ENCODE results near the gene CD6.

The CD6 gene

DNA sequence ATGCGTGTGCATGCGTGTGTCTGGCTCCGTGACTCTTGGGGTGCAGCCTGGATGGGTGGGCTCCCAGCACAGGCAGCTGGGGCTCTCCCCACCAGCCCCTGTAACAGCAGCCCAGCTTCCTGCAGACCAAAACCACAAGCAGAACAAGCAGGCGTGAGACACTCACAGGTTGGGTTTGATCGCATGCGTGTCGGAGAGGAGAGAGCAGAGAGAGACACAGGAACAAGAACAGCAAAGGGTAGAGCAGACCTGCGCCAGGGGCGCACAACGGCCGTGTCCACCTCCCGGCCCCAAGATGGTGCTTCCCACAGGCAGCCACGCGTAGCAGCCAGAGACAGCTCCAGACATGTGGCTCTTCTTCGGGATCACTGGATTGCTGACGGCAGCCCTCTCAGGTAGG lies at the start of gene CD6:
CD6 (plus strand) TSS at position 161 of the 400 bp plus-strand sequence; CDS start at position 347, 186 bp downstream.
- no peaks in the 10 kb centered on the region for H3K27me3 Mint-ChIP-seq
- peaks cover 39% of the 10 kb centered on the region for H3K36me3 Mint-ChIP-seq (ENCODE audit: low read depth)
- no peaks in the 10 kb centered on the region for H3K9me3 Mint-ChIP-seq
- H3K27ac Mint-ChIP-seq = peak within 1 kb of the TSS; percentile 98
- peaks cover 37% of the 10 kb centered on the region for H3K4me1 Mint-ChIP-seq (ENCODE audit: low read depth)
- H3K4me3 Mint-ChIP-seq = peak within 1 kb of the TSS; percentile 91

- Mint-ChIP-seq H3K27me3 (peaks cover 11% of the 10 kb centered on the region), H3K4me1 (ENCODE audit: low read depth) (peaks cover 49% of the 10 kb centered on the region), H3K4me3 (no peak overlapping the region), H3K9me3 (no peaks in the 10 kb centered on the region), H3K36me3 (ENCODE audit: low read depth) (peaks cover 55% of the 10 kb centered on the region), H3K27ac (no peak overlapping the region)
These were observed 49.6 kb upstream of the CD6 start for GRCh38 chr11:60921777-60922335.

- no peak overlapping the region for H3K4me3 Mint-ChIP-seq
- H3K36me3 Mint-ChIP-seq (ENCODE audit: low read depth) = peaks cover 48% of the 10 kb centered on the region
- no peak overlapping the region for H3K27ac Mint-ChIP-seq
- peaks cover 43% of the 10 kb centered on the region for H3K4me1 Mint-ChIP-seq (ENCODE audit: low read depth)
- H3K27me3 Mint-ChIP-seq = peaks cover 13% of the 10 kb centered on the region
- no peaks in the 10 kb centered on the region for H3K9me3 Mint-ChIP-seq
These were observed 48.6 kb upstream of the CD6 start for GRCh38 chr11:60922906-60923305.

GRCh38 chr11:60923326-60923725 lies 48.2 kb upstream of the CD6 start:
- Mint-ChIP-seq H3K27ac (no peak overlapping the region), H3K4me3 (no peak overlapping the region), H3K36me3 (ENCODE audit: low read depth) (peaks cover 45% of the 10 kb centered on the region), H3K4me1 (ENCODE audit: low read depth) (peaks cover 39% of the 10 kb centered on the region), H3K9me3 (no peaks in the 10 kb centered on the region), H3K27me3 (peaks cover 15% of the 10 kb centered on the region)

DNA sequence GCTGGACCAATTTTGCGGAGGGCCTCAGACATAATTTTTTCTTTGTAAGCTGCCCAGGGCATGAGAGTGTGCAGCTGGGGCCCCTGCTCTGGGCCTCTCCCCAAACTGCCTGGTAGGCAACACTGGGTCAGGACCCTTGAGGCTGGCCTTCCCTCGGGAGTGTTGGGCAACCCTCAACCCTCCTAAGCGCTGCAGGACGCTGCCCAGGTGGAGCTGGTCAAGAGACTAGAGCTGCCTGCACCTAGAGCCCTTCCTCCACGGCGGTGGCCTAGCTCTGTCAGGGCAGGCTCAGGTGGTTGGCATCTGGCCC lies 47.7 kb upstream of the CD6 start:
- Mint-ChIP-seq H3K4me1 (ENCODE audit: low read depth) (peaks cover 35% of the 10 kb centered on the region), H3K27me3 (peaks cover 15% of the 10 kb centered on the region), H3K9me3 (no peaks in the 10 kb centered on the region), H3K27ac (no peak overlapping the region), H3K4me3 (peak overlapping the region; percentile 37), H3K36me3 (ENCODE audit: low read depth) (peaks cover 45% of the 10 kb centered on the region)

- Mint-ChIP-seq H3K9me3 (no peaks in the 10 kb centered on the region), H3K36me3 (ENCODE audit: low read depth) (peaks cover 42% of the 10 kb centered on the region), H3K27me3 (peaks cover 15% of the 10 kb centered on the region), H3K4me3 (peak within 1 kb of the TSS; percentile 57), H3K27ac (no peak within 1 kb of the TSS), H3K4me1 (ENCODE audit: low read depth) (peaks cover 29% of the 10 kb centered on the region)
These were observed 47.2 kb upstream of the CD6 start, which contains the start of gene TMEM132A for GRCh38 chr11:60924110-60924905. Gene TMEM132A, plus strand, starts transcription at chr11:60924460. Its CDS starts 174 bp downstream, at chr11:60924634.

GRCh38 chr11:60924906-60925853 lies 46.3 kb upstream of the CD6 start:
- Mint-ChIP-seq H3K27ac (no peak overlapping the region), H3K27me3 (peaks cover 15% of the 10 kb centered on the region)

DNA sequence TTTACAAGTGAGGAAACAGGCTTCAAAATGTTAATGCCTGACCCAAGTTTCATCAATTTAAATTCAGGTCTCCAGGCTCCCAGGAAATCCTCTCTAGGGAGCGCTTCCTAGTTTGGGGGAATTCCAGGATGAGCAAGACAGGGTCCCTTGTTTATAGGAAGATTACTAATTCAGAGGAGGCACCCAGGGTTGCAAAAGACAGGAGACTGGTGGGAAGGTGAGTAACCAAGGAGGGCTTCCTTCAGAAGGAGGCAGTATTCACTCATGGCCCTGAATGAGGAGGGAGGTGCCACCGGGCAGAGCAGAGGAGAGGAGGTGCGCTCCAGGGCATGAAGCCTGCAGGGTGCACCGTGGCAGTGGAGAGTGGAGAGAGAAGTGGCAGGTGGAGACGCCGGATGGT lies 45.6 kb upstream of the CD6 start:
- Mint-ChIP-seq H3K27ac (no peak overlapping the region), H3K4me3 (no peak overlapping the region), H3K36me3 (ENCODE audit: low read depth) (peaks cover 27% of the 10 kb centered on the region), H3K9me3 (no peaks in the 10 kb centered on the region), H3K27me3 (peaks cover 15% of the 10 kb centered on the region), H3K4me1 (ENCODE audit: low read depth) (peaks cover 22% of the 10 kb centered on the region)

More at GRCh38 chr11:60924906-60925853, 46.3 kb upstream of the CD6 start:
- H3K4me3 Mint-ChIP-seq = peak overlapping the region; percentile 57
- H3K9me3 Mint-ChIP-seq = no peaks in the 10 kb centered on the region
- H3K36me3 Mint-ChIP-seq (ENCODE audit: low read depth) = peaks cover 33% of the 10 kb centered on the region
- peaks cover 22% of the 10 kb centered on the region for H3K4me1 Mint-ChIP-seq (ENCODE audit: low read depth)

DNA sequence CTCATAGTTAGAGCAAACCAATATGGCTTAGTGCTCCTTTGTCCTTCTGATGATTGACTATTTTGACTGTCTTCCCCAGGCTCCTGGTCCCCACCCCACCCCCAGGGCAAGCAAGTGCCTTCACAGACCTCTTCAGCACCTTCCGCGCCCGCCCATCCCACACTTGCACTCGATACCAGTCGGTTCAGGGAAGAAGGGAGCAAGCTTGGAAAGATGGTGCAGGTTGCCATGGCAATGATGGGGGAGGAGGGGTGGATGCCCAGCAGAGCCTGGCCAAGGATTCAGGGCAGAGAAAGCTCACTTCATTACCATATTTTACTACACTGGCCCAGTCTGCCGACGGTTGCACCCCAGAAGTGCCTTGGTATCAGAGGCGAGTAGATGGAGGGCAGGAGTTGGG lies 45.0 kb upstream of the CD6 start:
- Mint-ChIP-seq H3K36me3 (ENCODE audit: low read depth) (peaks cover 20% of the 10 kb centered on the region), H3K27me3 (peaks cover 15% of the 10 kb centered on the region), H3K4me1 (ENCODE audit: low read depth) (peaks cover 22% of the 10 kb centered on the region), H3K9me3 (no peaks in the 10 kb centered on the region), H3K4me3 (no peak overlapping the region), H3K27ac (no peak overlapping the region)

DNA sequence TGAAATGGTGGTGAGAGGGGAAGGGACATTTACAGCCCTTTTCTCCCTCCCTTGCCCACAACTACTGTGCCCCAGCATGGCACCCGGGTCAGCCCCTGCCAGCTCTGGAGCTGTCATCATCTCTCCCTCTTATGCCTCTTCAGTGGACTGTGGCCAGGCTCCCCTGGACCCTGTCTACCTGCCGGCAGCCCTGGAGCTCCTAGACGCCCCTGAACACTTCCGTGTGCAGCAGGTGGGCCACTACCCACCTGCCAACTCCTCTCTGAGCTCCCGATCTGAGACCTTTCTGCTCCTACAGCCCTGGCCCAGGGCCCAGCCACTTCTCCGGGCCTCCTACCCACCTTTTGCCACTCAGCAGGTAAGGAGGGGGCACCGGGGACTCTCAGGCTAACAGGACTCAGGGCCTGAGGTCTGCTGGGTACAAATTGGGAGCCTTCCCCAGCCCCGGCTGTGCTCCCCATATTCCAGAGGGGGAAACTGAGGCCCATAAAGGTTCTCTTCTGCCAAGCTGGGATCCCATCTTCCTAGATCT lies 44.4 kb upstream of the CD6 start:
- Mint-ChIP-seq H3K4me1 (ENCODE audit: low read depth) (peaks cover 22% of the 10 kb centered on the region), H3K36me3 (ENCODE audit: low read depth) (peaks cover 14% of the 10 kb centered on the region), H3K27me3 (peaks cover 15% of the 10 kb centered on the region), H3K9me3 (no peaks in the 10 kb centered on the region), H3K4me3 (no peak overlapping the region), H3K27ac (no peak overlapping the region)

- peaks cover 9% of the 10 kb centered on the region for H3K36me3 Mint-ChIP-seq (ENCODE audit: low read depth)
- H3K27ac Mint-ChIP-seq = no peak overlapping the region
- H3K27me3 Mint-ChIP-seq = peaks cover 15% of the 10 kb centered on the region
- no peak overlapping the region for H3K4me3 Mint-ChIP-seq
- no peaks in the 10 kb centered on the region for H3K9me3 Mint-ChIP-seq
- peaks cover 22% of the 10 kb centered on the region for H3K4me1 Mint-ChIP-seq (ENCODE audit: low read depth)
These were observed 43.9 kb upstream of the CD6 start for GRCh38 chr11:60927600-60927999.

- H3K4me3 Mint-ChIP-seq = no peak overlapping the region
- H3K27me3 Mint-ChIP-seq = peaks cover 15% of the 10 kb centered on the region
- peaks cover 19% of the 10 kb centered on the region for H3K4me1 Mint-ChIP-seq (ENCODE audit: low read depth)
- H3K27ac Mint-ChIP-seq = no peak overlapping the region
- H3K36me3 Mint-ChIP-seq (ENCODE audit: low read depth) = no peaks in the 10 kb centered on the region
- no peaks in the 10 kb centered on the region for H3K9me3 Mint-ChIP-seq
These were observed 42.9 kb upstream of the CD6 start for GRCh38 chr11:60928563-60929001.

DNA sequence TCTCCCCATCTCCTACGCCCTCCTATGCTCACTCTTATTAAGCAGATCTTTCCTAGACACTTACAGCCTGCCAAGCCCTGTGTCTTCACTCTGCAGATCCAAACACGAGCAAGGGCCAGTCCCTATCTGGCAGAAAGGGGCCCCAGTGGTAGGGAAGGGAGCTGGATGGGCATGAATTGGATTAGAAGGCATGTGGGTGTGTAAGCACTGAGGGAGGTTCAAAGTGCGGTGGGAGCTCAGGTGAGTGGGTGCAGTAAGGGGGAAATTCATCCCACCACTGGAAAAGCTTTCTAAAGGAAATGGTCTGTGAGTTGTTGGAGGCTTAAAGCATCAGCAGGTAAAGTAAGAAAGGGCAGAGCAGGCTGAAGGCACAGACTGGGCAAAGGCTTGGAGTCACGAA lies 41.7 kb upstream of the CD6 start:
- Mint-ChIP-seq H3K4me1 (ENCODE audit: low read depth) (peaks cover 15% of the 10 kb centered on the region), H3K27ac (no peak overlapping the region), H3K36me3 (ENCODE audit: low read depth) (no peaks in the 10 kb centered on the region), H3K27me3 (peaks cover 15% of the 10 kb centered on the region), H3K9me3 (no peaks in the 10 kb centered on the region), H3K4me3 (no peak overlapping the region)

DNA sequence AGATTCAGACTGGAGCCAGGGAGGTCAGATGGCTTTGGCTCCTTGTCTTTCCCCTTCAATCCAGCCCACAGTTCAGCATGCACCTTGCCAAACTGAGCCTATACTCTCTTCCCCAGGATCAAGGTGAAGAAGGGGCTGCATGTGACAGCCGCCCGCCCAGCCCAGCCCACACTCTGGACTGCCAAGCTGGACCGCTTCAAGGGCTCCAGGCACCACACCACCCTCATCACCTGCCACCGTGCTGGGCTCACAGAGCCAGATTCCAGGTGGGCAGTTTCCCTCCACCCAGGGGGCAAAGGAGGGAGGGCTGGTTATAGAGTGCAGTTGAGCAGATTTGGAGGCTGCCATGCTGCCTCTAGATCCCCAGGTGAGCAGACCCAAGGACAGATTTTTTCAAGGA lies 41.1 kb upstream of the CD6 start:
- Mint-ChIP-seq H3K27ac (no peak overlapping the region), H3K4me1 (ENCODE audit: low read depth) (peaks cover 9% of the 10 kb centered on the region), H3K27me3 (peaks cover 11% of the 10 kb centered on the region), H3K36me3 (ENCODE audit: low read depth) (no peaks in the 10 kb centered on the region), H3K4me3 (no peak overlapping the region), H3K9me3 (no peaks in the 10 kb centered on the region)
